ENCODE data around the gene ATG13. TPM values are rescaled to one million over a fixed set of nuclear protein-coding genes. Genes with fewer than 3 reads are reported as not detected.
A peak's percentile ranks its signal among the peaks of the same experiment; 100 is the strongest.

ATG13 gene
- total RNA-seq, 1 donor from 2014 or later: 30.8 TPM

GRCh38 chr11:46672381-46672839 lies 55.1 kb downstream of the ATG13 start:
- H3K36me3 ChIP-seq (ENCODE audit: control insufficient read depth in 3 of 3, insufficient read depth in 3 of 3, low read length in 3 of 3): peaks cover 40 to 60% (median 52%) of the 10 kb centered on the region in 3 donors
- H3K4me3 ChIP-seq (ENCODE audit: low read length in 3 of 3): no peak overlapping the region
- no peaks in the 10 kb centered on the region for H3K27me3 ChIP-seq (ENCODE audit: control insufficient read depth in 3 of 3, insufficient read depth in 3 of 3, low read length in 3 of 3)
- peak overlapping the region; percentile 31 for H3K27ac ChIP-seq (ENCODE audit: low read depth, low read length)
- no peaks in the 10 kb centered on the region for H3K9me3 ChIP-seq (ENCODE audit: control insufficient read depth in 3 of 3, low read length in 3 of 3)
- peaks cover 31 to 43% (median 36%) of the 10 kb centered on the region in 3 donors for H3K4me1 ChIP-seq (ENCODE audit: control insufficient read depth in 3 of 3, insufficient read depth in 3 of 3, low read length in 3 of 3)
- H3K9ac ChIP-seq (ENCODE audit: low read depth in 1 of 3, low read length in 3 of 3): peak overlapping the region in 1 of 3 donors; percentile 33

GRCh38 chr11:46673713-46674462 lies 56.5 kb downstream of the ATG13 start:
- no peak overlapping the region for H3K4me3 ChIP-seq (ENCODE audit: low read length in 3 of 3)
- H3K9ac ChIP-seq (ENCODE audit: low read depth in 1 of 3, low read length in 3 of 3): peak overlapping the region in 1 of 3 donors; percentile 45
- H3K27me3 ChIP-seq (ENCODE audit: control insufficient read depth in 3 of 3, insufficient read depth in 3 of 3, low read length in 3 of 3): no peaks in the 10 kb centered on the region
- no peaks in the 10 kb centered on the region for H3K9me3 ChIP-seq (ENCODE audit: control insufficient read depth in 3 of 3, low read length in 3 of 3)
- peaks cover 40 to 58% (median 48%) of the 10 kb centered on the region in 3 donors for H3K36me3 ChIP-seq (ENCODE audit: control insufficient read depth in 3 of 3, insufficient read depth in 3 of 3, low read length in 3 of 3)
- peaks cover 33 to 49% (median 37%) of the 10 kb centered on the region in 3 donors for H3K4me1 ChIP-seq (ENCODE audit: control insufficient read depth in 3 of 3, insufficient read depth in 3 of 3, low read length in 3 of 3)
- peak overlapping the region; percentile 91 for H3K27ac ChIP-seq (ENCODE audit: low read depth, low read length)

- H3K27ac ChIP-seq (ENCODE audit: low read depth, low read length): peak overlapping the region; percentile 91
- no peaks in the 10 kb centered on the region for H3K27me3 ChIP-seq (ENCODE audit: control insufficient read depth in 3 of 3, insufficient read depth in 3 of 3, low read length in 3 of 3)
- H3K9ac ChIP-seq (ENCODE audit: low read depth in 1 of 3, low read length in 3 of 3): peak overlapping the region; percentile 51 to 62 (median 60)
- H3K9me3 ChIP-seq (ENCODE audit: control insufficient read depth in 3 of 3, low read length in 3 of 3): no peaks in the 10 kb centered on the region
- peaks cover 33 to 49% (median 37%) of the 10 kb centered on the region in 3 donors for H3K4me1 ChIP-seq (ENCODE audit: control insufficient read depth in 3 of 3, insufficient read depth in 3 of 3, low read length in 3 of 3)
- peaks cover 39 to 58% (median 47%) of the 10 kb centered on the region in 3 donors for H3K36me3 ChIP-seq (ENCODE audit: control insufficient read depth in 3 of 3, insufficient read depth in 3 of 3, low read length in 3 of 3)
- peak overlapping the region in 2 of 3 donors; percentile 1 to 43 for H3K4me3 ChIP-seq (ENCODE audit: low read length in 3 of 3)
These were observed 57.3 kb downstream of the ATG13 start for GRCh38 chr11:46674463-46675287.

DNA sequence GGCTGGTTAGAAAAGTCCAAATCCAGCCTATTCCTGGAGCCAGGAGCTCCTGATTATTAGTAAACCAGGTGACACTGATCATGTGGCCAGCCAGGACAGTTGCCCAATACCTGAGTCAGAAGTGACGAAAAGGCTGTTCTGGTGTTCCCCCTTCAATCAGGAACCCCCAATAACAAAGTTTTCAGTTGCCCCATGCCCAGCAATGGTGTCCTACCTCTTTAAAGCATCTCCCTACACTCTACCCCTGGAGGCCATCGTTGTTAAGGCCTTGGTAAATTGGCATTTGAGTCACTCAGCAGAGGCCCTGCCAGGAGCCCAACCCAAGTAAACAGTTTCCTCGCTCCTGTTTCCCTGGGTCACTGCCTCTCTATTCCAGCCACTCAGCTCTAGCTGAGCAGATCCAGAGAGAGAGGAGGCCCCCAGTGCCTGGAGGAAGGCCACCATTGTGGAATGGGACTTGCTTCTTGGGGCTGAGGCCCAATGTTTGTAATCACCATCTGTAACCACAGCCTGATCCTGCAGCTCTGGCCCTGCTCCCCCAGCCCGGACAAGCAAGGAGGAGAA lies 58.0 kb downstream of the ATG13 start:
- Histone ChIP-seq H3K9me3 (ENCODE audit: control insufficient read depth in 3 of 3, low read length in 3 of 3) (no peaks in the 10 kb centered on the region), H3K4me1 (ENCODE audit: control insufficient read depth in 3 of 3, insufficient read depth in 3 of 3, low read length in 3 of 3) (peaks cover 33 to 49% (median 37%) of the 10 kb centered on the region in 3 donors), H3K9ac (ENCODE audit: low read depth in 1 of 3, low read length in 3 of 3) (peak overlapping the region; percentile 51 to 70 (median 60)), H3K27ac (ENCODE audit: low read depth, low read length) (peak overlapping the region; percentile 91), H3K4me3 (ENCODE audit: low read length in 3 of 3) (peak overlapping the region in 2 of 3 donors; percentile 43 to 49), H3K36me3 (ENCODE audit: control insufficient read depth in 3 of 3, insufficient read depth in 3 of 3, low read length in 3 of 3) (peaks cover 45 to 61% (median 50%) of the 10 kb centered on the region in 3 donors), H3K27me3 (ENCODE audit: control insufficient read depth in 3 of 3, insufficient read depth in 3 of 3, low read length in 3 of 3) (no peaks in the 10 kb centered on the region)

GRCh38 chr11:46675949-46676348 lies 58.6 kb downstream of the ATG13 start:
- peaks cover 33 to 49% (median 37%) of the 10 kb centered on the region in 3 donors for H3K4me1 ChIP-seq (ENCODE audit: control insufficient read depth in 3 of 3, insufficient read depth in 3 of 3, low read length in 3 of 3)
- peak overlapping the region in 1 of 3 donors; percentile 70 for H3K9ac ChIP-seq (ENCODE audit: low read depth in 1 of 3, low read length in 3 of 3)
- H3K4me3 ChIP-seq (ENCODE audit: low read length in 3 of 3): peak overlapping the region in 2 of 3 donors; percentile 43 to 49
- H3K36me3 ChIP-seq (ENCODE audit: control insufficient read depth in 3 of 3, insufficient read depth in 3 of 3, low read length in 3 of 3): peaks cover 47 to 60% (median 54%) of the 10 kb centered on the region in 3 donors
- H3K27me3 ChIP-seq (ENCODE audit: control insufficient read depth in 3 of 3, insufficient read depth in 3 of 3, low read length in 3 of 3): no peaks in the 10 kb centered on the region
- no peaks in the 10 kb centered on the region for H3K9me3 ChIP-seq (ENCODE audit: control insufficient read depth in 3 of 3, low read length in 3 of 3)
- peak overlapping the region; percentile 91 for H3K27ac ChIP-seq (ENCODE audit: low read depth, low read length)

DNA sequence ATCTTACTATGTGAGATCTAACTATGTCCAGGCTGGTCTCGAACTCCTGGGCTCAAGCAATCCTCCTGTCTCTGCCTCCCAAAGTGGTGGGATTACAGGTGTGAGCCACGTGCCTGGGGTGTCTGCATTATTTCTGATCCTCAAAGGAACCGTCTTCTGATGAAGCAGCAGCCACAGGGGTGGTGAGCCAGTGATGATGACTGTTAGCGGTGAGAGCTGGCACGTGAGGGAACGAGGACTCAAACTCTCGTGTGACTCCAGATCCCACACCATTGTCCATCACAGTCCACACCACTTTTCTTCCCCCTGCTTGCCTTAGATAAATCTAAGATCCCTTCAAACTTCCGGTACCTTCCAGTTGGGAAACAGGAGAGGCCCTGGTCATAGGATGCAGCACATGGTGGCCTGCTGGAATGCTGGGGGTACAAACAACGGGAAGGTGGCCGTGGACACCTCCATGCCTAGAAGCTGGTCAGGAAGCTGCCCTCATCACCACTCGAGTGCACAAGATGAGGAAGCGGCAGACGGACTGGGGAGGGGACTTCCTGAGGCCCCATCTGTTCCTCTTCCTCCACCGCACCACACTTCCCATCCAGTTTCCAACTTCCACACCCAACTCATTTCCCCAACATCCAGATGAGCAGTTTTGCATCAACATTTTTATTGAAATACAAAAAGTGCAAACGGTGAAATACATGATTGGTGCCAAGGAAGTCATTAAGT lies 59.2 kb downstream of the ATG13 start:
- no peaks in the 10 kb centered on the region for H3K27me3 ChIP-seq (ENCODE audit: control insufficient read depth in 3 of 3, insufficient read depth in 3 of 3, low read length in 3 of 3)
- H3K36me3 ChIP-seq (ENCODE audit: control insufficient read depth in 3 of 3, insufficient read depth in 3 of 3, low read length in 3 of 3): peaks cover 50 to 59% (median 56%) of the 10 kb centered on the region in 3 donors
- H3K4me3 ChIP-seq (ENCODE audit: low read length in 3 of 3): no peak overlapping the region
- peak overlapping the region; percentile 91 for H3K27ac ChIP-seq (ENCODE audit: low read depth, low read length)
- peaks cover 33 to 49% (median 37%) of the 10 kb centered on the region in 3 donors for H3K4me1 ChIP-seq (ENCODE audit: control insufficient read depth in 3 of 3, insufficient read depth in 3 of 3, low read length in 3 of 3)
- no peaks in the 10 kb centered on the region for H3K9me3 ChIP-seq (ENCODE audit: control insufficient read depth in 3 of 3, low read length in 3 of 3)
- no peak overlapping the region for H3K9ac ChIP-seq (ENCODE audit: low read depth in 1 of 3, low read length in 3 of 3)

DNA sequence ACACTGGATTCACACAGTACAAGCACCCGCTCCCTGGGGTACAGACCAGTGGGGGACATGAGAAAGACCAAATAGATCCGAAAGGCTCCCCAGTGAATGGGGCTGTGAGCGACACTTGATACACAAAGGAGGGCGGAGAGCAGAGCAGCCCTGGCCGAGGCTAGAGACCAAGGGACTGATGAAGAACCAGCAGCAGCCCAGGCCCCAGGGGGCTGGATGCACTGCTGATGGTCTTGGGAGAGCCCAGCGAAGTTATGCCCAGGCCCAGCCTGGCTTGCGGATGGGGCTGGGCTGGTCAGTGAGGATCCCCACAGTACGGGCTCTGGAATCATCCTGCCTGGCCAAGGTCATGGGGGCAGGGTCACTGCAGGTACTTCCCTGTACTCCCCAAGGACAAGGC lies 59.8 kb downstream of the ATG13 start:
- Histone ChIP-seq H3K27ac (ENCODE audit: low read depth, low read length) (no peak overlapping the region), H3K4me1 (ENCODE audit: control insufficient read depth in 3 of 3, insufficient read depth in 3 of 3, low read length in 3 of 3) (peaks cover 33 to 45% (median 37%) of the 10 kb centered on the region in 3 donors), H3K9ac (ENCODE audit: low read depth in 1 of 3, low read length in 3 of 3) (no peak overlapping the region), H3K9me3 (ENCODE audit: control insufficient read depth in 3 of 3, low read length in 3 of 3) (no peaks in the 10 kb centered on the region), H3K36me3 (ENCODE audit: control insufficient read depth in 3 of 3, insufficient read depth in 3 of 3, low read length in 3 of 3) (peaks cover 52 to 58% (median 56%) of the 10 kb centered on the region in 3 donors), H3K27me3 (ENCODE audit: control insufficient read depth in 3 of 3, insufficient read depth in 3 of 3, low read length in 3 of 3) (no peaks in the 10 kb centered on the region), H3K4me3 (ENCODE audit: low read length in 3 of 3) (no peak overlapping the region)

DNA sequence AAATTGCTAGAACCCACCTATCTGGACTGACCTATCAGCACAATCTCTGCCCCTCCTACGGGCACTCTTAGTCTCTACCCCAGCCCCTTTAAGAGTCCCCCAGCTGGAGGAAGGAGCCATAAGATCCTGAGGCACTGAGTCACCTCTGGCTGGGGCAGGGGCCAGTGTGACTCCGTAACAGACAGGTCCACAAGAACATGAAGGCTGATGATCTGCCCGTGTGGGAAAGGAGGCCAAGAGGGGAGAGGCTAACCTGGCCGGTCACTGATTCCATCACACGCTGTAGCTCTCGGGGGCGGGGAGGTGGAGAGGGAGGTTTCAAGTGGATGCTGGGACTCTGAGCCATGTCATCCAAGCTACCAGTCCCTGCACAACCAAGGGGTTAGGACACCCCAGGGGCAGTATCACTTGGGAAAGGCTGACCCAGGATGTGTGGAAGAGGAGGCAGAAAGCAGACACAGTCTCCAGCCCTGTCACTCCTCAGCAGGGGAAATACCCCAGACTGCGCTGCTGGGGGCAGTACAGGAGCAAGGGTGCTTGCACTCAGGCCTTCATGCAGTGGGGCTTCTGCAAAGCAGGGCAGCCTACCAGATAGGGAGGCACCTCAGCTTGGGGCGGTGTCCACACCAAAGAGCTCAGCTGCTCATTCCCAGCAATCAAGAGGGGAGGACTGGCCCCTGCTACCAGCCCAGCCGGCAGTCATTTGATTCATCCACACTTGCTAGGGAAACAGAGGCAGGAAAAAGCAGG lies 60.8 kb downstream of the ATG13 start:
- Histone ChIP-seq H3K4me3 (ENCODE audit: low read length in 3 of 3) (no peak overlapping the region), H3K9me3 (ENCODE audit: control insufficient read depth in 3 of 3, low read length in 3 of 3) (no peaks in the 10 kb centered on the region), H3K9ac (ENCODE audit: low read depth in 1 of 3, low read length in 3 of 3) (no peak overlapping the region), H3K27ac (ENCODE audit: low read depth, low read length) (no peak overlapping the region), H3K36me3 (ENCODE audit: control insufficient read depth in 3 of 3, insufficient read depth in 3 of 3, low read length in 3 of 3) (peaks cover 45 to 57% (median 48%) of the 10 kb centered on the region in 3 donors), H3K4me1 (ENCODE audit: control insufficient read depth in 3 of 3, insufficient read depth in 3 of 3, low read length in 3 of 3) (peaks cover 34 to 48% (median 37%) of the 10 kb centered on the region in 3 donors), H3K27me3 (ENCODE audit: control insufficient read depth in 3 of 3, insufficient read depth in 3 of 3, low read length in 3 of 3) (no peaks in the 10 kb centered on the region)

DNA sequence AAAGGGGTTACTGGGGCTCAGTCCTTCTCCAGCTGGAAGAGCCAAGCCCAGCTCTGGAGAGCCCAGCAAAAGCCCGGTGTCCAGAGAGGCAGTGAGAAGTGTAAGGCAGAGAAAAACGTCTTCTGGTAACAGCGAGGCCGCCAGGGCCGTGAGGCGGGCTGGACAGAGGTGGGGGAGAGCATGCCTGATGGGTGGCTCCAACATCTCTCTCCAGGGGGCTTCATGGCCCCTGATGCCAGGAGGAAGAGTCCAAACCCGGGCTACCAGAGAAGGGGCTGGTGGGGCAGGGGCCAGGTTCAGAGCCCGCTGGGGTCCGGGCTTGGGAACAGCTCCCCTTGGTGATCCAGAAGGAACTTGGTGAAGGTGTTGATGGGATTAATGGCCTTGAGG lies 61.4 kb downstream of the ATG13 start:
- no peak overlapping the region for H3K4me3 ChIP-seq (ENCODE audit: low read length in 3 of 3)
- peaks cover 42 to 51% (median 42%) of the 10 kb centered on the region in 3 donors for H3K36me3 ChIP-seq (ENCODE audit: control insufficient read depth in 3 of 3, insufficient read depth in 3 of 3, low read length in 3 of 3)
- no peak overlapping the region for H3K27ac ChIP-seq (ENCODE audit: low read depth, low read length)
- H3K9me3 ChIP-seq (ENCODE audit: control insufficient read depth in 3 of 3, low read length in 3 of 3): no peaks in the 10 kb centered on the region
- H3K4me1 ChIP-seq (ENCODE audit: control insufficient read depth in 3 of 3, insufficient read depth in 3 of 3, low read length in 3 of 3): peaks cover 37 to 53% (median 39%) of the 10 kb centered on the region in 3 donors
- no peaks in the 10 kb centered on the region for H3K27me3 ChIP-seq (ENCODE audit: control insufficient read depth in 3 of 3, insufficient read depth in 3 of 3, low read length in 3 of 3)
- no peak overlapping the region for H3K9ac ChIP-seq (ENCODE audit: low read depth in 1 of 3, low read length in 3 of 3)

Measured in skeletal muscle tissue (tissue), 4 donors.